Activated T-cell treated with anti-CD3 and anti-CD28 coated beads, Interleukin-2, amount 50 U/mL, for 72 hours (primary cell): ENCODE data around the gene CD46. TPM values are rescaled to one million over a fixed set of nuclear protein-coding genes. Genes with fewer than 3 reads are reported as not detected.

Experiments
- total RNA-seq, 2 donors: library from RNA; stranded (reverse); gene quantifications; one replicate each; pipeline ENCODE4 v1.2.3, GENCODE V29; 2022

Gene CD46
- total RNA-seq, 2 donors from 2014 or later: 108 to 120 TPM

Other genes with a start within 250 kb of the CD46 start
- under 1 TPM in 1 of 2 donors, not detected in 1; 0.19 TPM for gene CR1L, start 106.9 kb upstream of the CD46 start, total RNA-seq
- gene CD34, start 159.1 kb downstream of the CD46 start, total RNA-seq: under 1 TPM; 0.05 to 0.09 TPM